CD14-positive monocyte (primary cell): Measurements from ENCODE around the gene TMEM132E. TPM values are rescaled to one million over a fixed set of nuclear protein-coding genes. Genes with fewer than 3 reads are reported as not detected.

Experiments used
- DNase-seq, 3 donors: peaks; one replicate each; pipeline ENCODE4 v3.0.0-alpha.2; 2011 to 2022
- H2AFZ ChIP-seq: 2 replicates; pipeline ENCODE4 v1.6.0; 2012; ENCODE audit warnings: mild to moderate bottlenecking, low read depth, low read length, inconsistent platforms; ENCODE audit not compliant: insufficient read depth, poor library complexity, severe bottlenecking
- H3K27ac ChIP-seq, 2 donors: 1 replicate in 1 of 2; 2 replicates in 1 of 2; pipeline ENCODE4 v1.5.1; 2012 to 2013; ENCODE audit warnings: low read length in 2 of 2, control low read depth in 1 of 2, inconsistent platforms in 1 of 2, low read depth in 1 of 2, mild to moderate bottlenecking in 1 of 2
- H3K27me3 ChIP-seq, 2 donors: one replicate each; pipeline versions ENCODE4 v1.6.0 to v1.6.1; 2011 to 2013; ENCODE audit warnings: low read length in 2 of 2; ENCODE audit not compliant: control insufficient read depth in 2 of 2, insufficient read depth in 2 of 2
- H3K36me3 ChIP-seq, 2 donors: replicated peaks in 1 of 2; 1 replicate in 1 of 2; 2 replicates in 1 of 2; pipeline versions ENCODE4 v1.5.1 to v1.6.1; 2012 to 2013; ENCODE audit warnings: low read length in 2 of 2, control low read depth in 1 of 2, inconsistent platforms in 1 of 2, mild to moderate bottlenecking in 1 of 2; ENCODE audit not compliant: insufficient read depth in 2 of 2, control insufficient read depth in 1 of 2
- H3K4me1 ChIP-seq, 2 donors: 1 replicate in 1 of 2; 2 replicates in 1 of 2; pipeline versions ENCODE4 v1.5.1 to v1.6.1; 2012 to 2013; ENCODE audit warnings: low read length in 2 of 2, control low read depth in 1 of 2, inconsistent platforms in 1 of 2, mild to moderate bottlenecking in 1 of 2, moderate library complexity in 1 of 2; ENCODE audit not compliant: insufficient read depth in 2 of 2, control insufficient read depth in 1 of 2
- H3K4me2 ChIP-seq: replicated peaks from 2 replicates; pipeline ENCODE3; 2012; ENCODE audit warnings: low read length, moderate library complexity, mild to moderate bottlenecking; ENCODE audit not compliant: poor library complexity, severe bottlenecking; ENCODE audit errors: extremely low read depth
- H3K4me3 ChIP-seq, 3 experiments: fragments of 200-600 bp in 1 of 3; sonication (generic) in 1 of 3; replicated peaks in 1 of 3; 1 replicate in 2 of 3; 2 replicates in 1 of 3; pipeline ENCODE4 v1.5.1; 2011 to 2013; ENCODE audit warnings: low read length in 3 of 3, mild to moderate bottlenecking in 3 of 3, control low read depth in 2 of 3, low read depth in 2 of 3, inconsistent platforms in 1 of 3, moderate library complexity in 1 of 3
- H3K79me2 ChIP-seq: 2 replicates; pipeline ENCODE4 v1.6.0; 2012; ENCODE audit warnings: mild to moderate bottlenecking, control low read depth, inconsistent platforms, low read length, moderate library complexity; ENCODE audit not compliant: insufficient read depth
- H3K9ac ChIP-seq: 2 replicates; pipeline ENCODE4 v1.6.0; 2017; ENCODE audit warnings: low read length, mild to moderate bottlenecking; ENCODE audit not compliant: insufficient read depth, poor library complexity, severe bottlenecking
- H3K9me3 ChIP-seq, 2 donors: replicated peaks in 1 of 2; 1 replicate in 1 of 2; 2 replicates in 1 of 2; pipeline versions ENCODE4 v1.5.1 to v1.6.1; 2012 to 2013; ENCODE audit warnings: low read length in 2 of 2, control low read depth in 1 of 2; ENCODE audit not compliant: control insufficient read depth in 1 of 2, insufficient read depth in 1 of 2
- H4K20me1 ChIP-seq: 2 replicates; pipeline ENCODE4 v1.6.0; 2012; ENCODE audit warnings: mild to moderate bottlenecking, low read length, control low read depth, moderate library complexity; ENCODE audit not compliant: insufficient read depth
- H3K27ac Mint-ChIP-seq, 7 donors: one replicate each; pipeline ENCODE4 v1.8.0; 2020; ENCODE audit warnings: mild to moderate bottlenecking in 7 of 7, mixed read lengths in 7 of 7, moderate library complexity in 6 of 7, inconsistent platforms in 2 of 7
- H3K27me3 Mint-ChIP-seq, 3 donors: one replicate each; pipeline ENCODE4 v1.8.0; 2021 to 2022; ENCODE audit warnings: low read depth in 3 of 3, mild to moderate bottlenecking in 3 of 3, mixed read lengths in 3 of 3, moderate library complexity in 3 of 3, inconsistent platforms in 1 of 3
- H3K36me3 Mint-ChIP-seq, 2 donors: one replicate each; pipeline ENCODE4 v1.8.0; 2020; ENCODE audit warnings: mixed read lengths in 2 of 2, inconsistent platforms in 1 of 2, mild to moderate bottlenecking in 1 of 2
- H3K4me1 Mint-ChIP-seq: one replicate; pipeline ENCODE4 v1.8.0; 2020; ENCODE audit warnings: mild to moderate bottlenecking, mixed read lengths
- H3K4me3 Mint-ChIP-seq, 2 donors: one replicate each; pipeline ENCODE4 v1.8.0; 2020; ENCODE audit warnings: mild to moderate bottlenecking in 2 of 2, mixed read lengths in 2 of 2, moderate library complexity in 1 of 2
- H3K9me3 Mint-ChIP-seq, 7 donors: one replicate each; pipeline ENCODE4 v1.8.0; 2020 to 2022; ENCODE audit warnings: mixed read lengths in 7 of 7, mild to moderate bottlenecking in 6 of 7, moderate library complexity in 6 of 7, inconsistent platforms in 2 of 7
- WGBS: methylation state at CpG from one replicate; pipeline ENCODE4 v1.1.5; 2013; ENCODE audit warnings: missing lambda C conversion rate; ENCODE audit not compliant: insufficient coverage; 5-methylcytosine and 5-hydroxymethylcytosine counted together
- intact Hi-C, 2 donors: fragments of 100-400 bp; cut with micrococcal nuclease; formaldehyde crosslinking; loops; one replicate each; pipeline versions ENCODE4 v1.15.0 to v1.15.1; 2023
- polyA plus RNA-seq, 3 donors: library from polyadenylated mRNA; depleted of rRNA in 1 of 3; unstranded in 2 of 3; stranded (reverse) in 1 of 3; fragments of 300-500 nt in 2 of 3; fragments of >200 nt in 1 of 3; fragmentation: Illumina TruSeq in 2 of 3; gene quantifications; 1 replicate in 2 of 3; 2 replicates in 1 of 3; pipeline ENCODE4 v1.2.3, GENCODE V29; 2012 to 2021
- TF ChIP-seq, protein P1 (sequence below): fragments of 200-600 bp; IDR thresholded peaks from one replicate; pipeline ENCODE4 v1.8.0; 2022; ENCODE audit warnings: antibody characterized with exemption, mild to moderate bottlenecking

The TMEM132E gene
- polyA plus RNA-seq, 3 donors = not detected

DNA sequence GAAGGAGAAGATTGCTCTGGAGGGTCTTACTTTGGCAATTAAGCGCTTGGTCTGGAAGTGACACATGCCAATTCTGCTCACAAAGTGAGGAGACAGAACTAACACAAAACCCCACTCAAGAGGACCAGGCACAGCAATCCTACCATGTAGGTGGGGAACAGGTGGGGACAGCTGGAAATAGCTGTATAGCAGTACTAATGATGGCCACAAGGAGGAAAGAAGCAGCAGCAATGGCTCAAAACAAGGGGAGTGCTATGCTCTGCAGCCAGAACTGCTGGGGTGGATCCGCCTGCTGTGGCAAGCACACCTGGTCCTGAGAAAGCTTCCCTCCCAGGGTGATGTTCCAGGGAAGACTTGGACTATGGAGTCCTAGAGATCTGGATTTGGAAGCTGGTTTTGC lies 17.0 kb upstream of the TMEM132E start:
- no peaks in the 10 kb centered on the region for H3K4me1 Mint-ChIP-seq
- 67% methylated on average over 1 of the region's 2 CpGs for whole genome bisulfite sequencing

DNA sequence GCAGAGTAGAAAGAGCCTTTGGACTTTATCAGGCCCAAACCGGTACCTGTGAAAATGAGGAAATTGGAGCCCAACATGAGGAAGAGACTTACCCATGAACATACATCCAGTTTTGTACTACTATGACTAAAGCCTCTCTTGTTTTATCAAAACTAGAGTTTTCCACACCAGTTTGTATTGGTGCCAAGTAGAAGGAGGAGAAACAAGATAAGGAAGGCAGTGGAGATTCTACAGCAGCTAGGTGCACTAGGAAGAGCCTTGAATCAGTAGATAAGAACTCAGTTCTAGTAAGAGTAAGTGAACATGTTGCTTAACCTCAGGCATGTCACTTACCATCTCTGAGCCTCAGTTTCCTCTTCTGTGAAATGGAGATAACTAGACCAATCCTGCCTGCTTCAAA lies 13.7 kb upstream of the TMEM132E start:
- intact Hi-C loops = no loop called here
- Mint-ChIP-seq H3K4me1 (no peaks in the 10 kb centered on the region), H3K4me3 (no peak overlapping the region), H3K9me3 (peaks cover 0 to 3% (median 0%) of the 10 kb centered on the region in 7 donors), H3K36me3 (no peaks in the 10 kb centered on the region), H3K27ac (no peak overlapping the region), H3K27me3 (peaks cover 11 to 18% (median 12%) of the 10 kb centered on the region in 3 donors)
- no peaks in the 10 kb centered on the region for H3K79me2 ChIP-seq
- H3K4me2 ChIP-seq = no peak overlapping the region
- H3K4me1 ChIP-seq = no peaks in the 10 kb centered on the region
- H3K9me3 ChIP-seq = no peaks in the 10 kb centered on the region
- H2AFZ ChIP-seq = no peak overlapping the region
- H3K27me3 ChIP-seq = peaks cover 2 to 14% of the 10 kb centered on the region in 2 donors
- no peaks in the 10 kb centered on the region for H3K36me3 ChIP-seq
- no CpG with 5 or more reads among the region's 1 CpG for WGBS
- H4K20me1 ChIP-seq = no peaks in the 10 kb centered on the region
- TF ChIP-seq, protein P1, sequence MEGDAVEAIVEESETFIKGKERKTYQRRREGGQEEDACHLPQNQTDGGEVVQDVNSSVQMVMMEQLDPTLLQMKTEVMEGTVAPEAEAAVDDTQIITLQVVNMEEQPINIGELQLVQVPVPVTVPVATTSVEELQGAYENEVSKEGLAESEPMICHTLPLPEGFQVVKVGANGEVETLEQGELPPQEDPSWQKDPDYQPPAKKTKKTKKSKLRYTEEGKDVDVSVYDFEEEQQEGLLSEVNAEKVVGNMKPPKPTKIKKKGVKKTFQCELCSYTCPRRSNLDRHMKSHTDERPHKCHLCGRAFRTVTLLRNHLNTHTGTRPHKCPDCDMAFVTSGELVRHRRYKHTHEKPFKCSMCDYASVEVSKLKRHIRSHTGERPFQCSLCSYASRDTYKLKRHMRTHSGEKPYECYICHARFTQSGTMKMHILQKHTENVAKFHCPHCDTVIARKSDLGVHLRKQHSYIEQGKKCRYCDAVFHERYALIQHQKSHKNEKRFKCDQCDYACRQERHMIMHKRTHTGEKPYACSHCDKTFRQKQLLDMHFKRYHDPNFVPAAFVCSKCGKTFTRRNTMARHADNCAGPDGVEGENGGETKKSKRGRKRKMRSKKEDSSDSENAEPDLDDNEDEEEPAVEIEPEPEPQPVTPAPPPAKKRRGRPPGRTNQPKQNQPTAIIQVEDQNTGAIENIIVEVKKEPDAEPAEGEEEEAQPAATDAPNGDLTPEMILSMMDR = no peak
- no peak for DNase-seq
- H3K4me3 ChIP-seq = no peak overlapping the region
- H3K27ac ChIP-seq = no peak overlapping the region
- no peak overlapping the region for H3K9ac ChIP-seq

More for the DNA sequence above, 17.0 kb upstream of the TMEM132E start:
- peaks cover 6% of the 10 kb centered on the region in 2 donors for H3K27me3 ChIP-seq
- H3K4me1 ChIP-seq = no peaks in the 10 kb centered on the region
- TF ChIP-seq, protein P1 = peak; percentile 41
- H3K27ac Mint-ChIP-seq = no peak overlapping the region
- H3K27ac ChIP-seq = no peak overlapping the region
- H3K36me3 Mint-ChIP-seq = no peaks in the 10 kb centered on the region
- no peak overlapping the region for H3K4me3 Mint-ChIP-seq
- no peak for DNase-seq
- H3K9me3 ChIP-seq = no peaks in the 10 kb centered on the region
- H3K4me2 ChIP-seq = no peak overlapping the region
- no peak overlapping the region for H2AFZ ChIP-seq
- H3K27me3 Mint-ChIP-seq = peaks cover 9 to 11% (median 11%) of the 10 kb centered on the region in 3 donors
- H3K4me3 ChIP-seq = no peak overlapping the region
- H3K9ac ChIP-seq = no peak overlapping the region
- no peaks in the 10 kb centered on the region for H3K9me3 Mint-ChIP-seq
- no peaks in the 10 kb centered on the region for H3K79me2 ChIP-seq
- intact Hi-C loops = no loop called here
- H3K36me3 ChIP-seq = no peaks in the 10 kb centered on the region
- H4K20me1 ChIP-seq = no peaks in the 10 kb centered on the region
